ENCODE results near the gene CATSPER4.
A peak's percentile ranks its signal among the peaks of the same experiment; 100 is the strongest.

The CATSPER4 gene

GRCh38 chr1:26164036-26164860, 26.2 kb upstream of the CATSPER4 start:
- peak in 2 of 3 experiments; percentile 23 to 40 for DNase-seq (ENCODE audit: low read depth in 2 of 3, low spot score in 2 of 3)

- no peak for DNase-seq (ENCODE audit: low read depth in 2 of 3, low spot score in 2 of 3)
These were observed 25.2 kb upstream of the CATSPER4 start for GRCh38 chr1:26164861-26165842.

GRCh38 chr1:26166719-26167281, 23.6 kb upstream of the CATSPER4 start:
- no peak for DNase-seq (ENCODE audit: low read depth in 2 of 3, low spot score in 2 of 3)

- no peak for DNase-seq (ENCODE audit: low read depth in 2 of 3, low spot score in 2 of 3)
These were observed 21.8 kb upstream of the CATSPER4 start, which contains the start of gene C1orf232 for GRCh38 chr1:26168410-26169197. TSS of gene C1orf232 (minus strand) at chr1:26168963. CDS start at chr1:26168499, 464 bp downstream.

- no peak for DNase-seq (ENCODE audit: low read depth in 2 of 3, low spot score in 2 of 3)
These were observed 21.2 kb upstream of the CATSPER4 start for GRCh38 chr1:26169198-26169554.

GRCh38 chr1:26169669-26170471, 20.5 kb upstream of the CATSPER4 start, which contains the start of gene ZNF593:
TSS of gene ZNF593 (plus strand) at chr1:26169908. CDS start at chr1:26169984, 76 bp downstream.
- peak; percentile 76 to 86 (median 85) for DNase-seq (ENCODE audit: low read depth in 2 of 3, low spot score in 2 of 3)

GRCh38 chr1:26170472-26170821, 20.0 kb upstream of the CATSPER4 start:
- no peak for DNase-seq (ENCODE audit: low read depth in 2 of 3, low spot score in 2 of 3)

GRCh38 chr1:26171084-26172072, 19.0 kb upstream of the CATSPER4 start, which contains the start of gene ZNF593OS:
TSS of gene ZNF593OS (minus strand) at chr1:26171832. CDS start at chr1:26171661, 171 bp downstream.
- no peak for DNase-seq (ENCODE audit: low read depth in 2 of 3, low spot score in 2 of 3)

GRCh38 chr1:26175346-26175745, 15.1 kb upstream of the CATSPER4 start:
- DNase-seq (ENCODE audit: low read depth in 2 of 3, low spot score in 2 of 3): no peak

GRCh38 chr1:26177182-26177684, 13.2 kb upstream of the CATSPER4 start, which contains the start of gene CNKSR1:
TSS of gene CNKSR1 (plus strand) at chr1:26177491. CDS start at chr1:26177548, 57 bp downstream.
- DNase-seq (ENCODE audit: low read depth in 2 of 3, low spot score in 2 of 3): no peak

GRCh38 chr1:26180010-26180506, 10.3 kb upstream of the CATSPER4 start:
- no peak for DNase-seq (ENCODE audit: low read depth in 2 of 3, low spot score in 2 of 3)

GRCh38 chr1:26181586-26182382, 8.6 kb upstream of the CATSPER4 start:
- DNase-seq (ENCODE audit: low read depth in 2 of 3, low spot score in 2 of 3): no peak

GRCh38 chr1:26182383-26182696, 8.1 kb upstream of the CATSPER4 start:
- DNase-seq (ENCODE audit: low read depth in 2 of 3, low spot score in 2 of 3): no peak

- no peak for DNase-seq (ENCODE audit: low read depth in 2 of 3, low spot score in 2 of 3)
These were observed 6.3 kb upstream of the CATSPER4 start for GRCh38 chr1:26184086-26184485.

- DNase-seq (ENCODE audit: low read depth in 2 of 3, low spot score in 2 of 3): no peak
These were observed 5.5 kb upstream of the CATSPER4 start for GRCh38 chr1:26184883-26185282.

GRCh38 chr1:26187882-26188281, 2.5 kb upstream of the CATSPER4 start:
- DNase-seq (ENCODE audit: low read depth in 2 of 3, low spot score in 2 of 3): no peak

- no peak for DNase-seq (ENCODE audit: low read depth in 2 of 3, low spot score in 2 of 3)
These were observed 1.9 kb upstream of the CATSPER4 start for GRCh38 chr1:26188477-26188876.

Data from activated CD8-positive, alpha-beta memory T cell treated with anti-CD3 and anti-CD28 coated beads for 48 hours (primary cell).